ENCODE data around the gene FOXK1.

The FOXK1 gene

GRCh38 chr7:4809666-4810065, 127.6 kb downstream of the FOXK1 start:
- H3K9ac ChIP-seq: no peak overlapping the region
- no peaks in the 10 kb centered on the region for H3K4me1 ChIP-seq (ENCODE audit: low read depth, poor library complexity, severe bottlenecking)
- H4K20me1 ChIP-seq (ENCODE audit: insufficient read depth): no peaks in the 10 kb centered on the region
- no peaks in the 10 kb centered on the region; the same call in 1 of the 2 replicates for H3K27me3 ChIP-seq (ENCODE audit: insufficient read depth, low read depth)
- no peak overlapping the region for H2AFZ ChIP-seq (ENCODE audit: low read depth)
- no peak overlapping the region for H3K4me2 ChIP-seq
- H3K79me2 ChIP-seq (ENCODE audit: insufficient read depth, low read depth): no peaks in the 10 kb centered on the region
- no peak overlapping the region for H3K27ac ChIP-seq
- H3K4me3 ChIP-seq (IDR thresholded peaks at IDR 0.05; ENCODE audit: insufficient read depth, low read depth, low read length): no peak overlapping the region
- no peak for TF ChIP-seq CTCF (conservative IDR thresholded peaks at IDR 0.05; ENCODE audit: low read depth, low read length)
- no peaks in the 10 kb centered on the region for H3K36me3 ChIP-seq (ENCODE audit: insufficient read depth)

GRCh38 chr7:4814433-4814832, 132.3 kb downstream of the FOXK1 start:
- no peak overlapping the region for H2AFZ ChIP-seq (ENCODE audit: low read depth)
- H3K79me2 ChIP-seq (ENCODE audit: insufficient read depth, low read depth): no peaks in the 10 kb centered on the region
- no peak for TF ChIP-seq CTCF (conservative IDR thresholded peaks at IDR 0.05; ENCODE audit: low read depth, low read length)
- no peak overlapping the region for H3K4me2 ChIP-seq
- H4K20me1 ChIP-seq (ENCODE audit: insufficient read depth): no peaks in the 10 kb centered on the region
- no peak overlapping the region for H3K4me3 ChIP-seq (IDR thresholded peaks at IDR 0.05; ENCODE audit: insufficient read depth, low read depth, low read length)
- H3K27me3 ChIP-seq (ENCODE audit: insufficient read depth, low read depth): no peaks in the 10 kb centered on the region
- H3K4me1 ChIP-seq (ENCODE audit: low read depth, poor library complexity, severe bottlenecking): no peaks in the 10 kb centered on the region
- H3K27ac ChIP-seq: no peak overlapping the region
- H3K9ac ChIP-seq: no peak overlapping the region
- no peaks in the 10 kb centered on the region for H3K36me3 ChIP-seq (ENCODE audit: insufficient read depth)

- Histone ChIP-seq H3K27ac (no peak overlapping the region), H3K9ac (no peak overlapping the region), H2AFZ (ENCODE audit: low read depth) (no peak overlapping the region), H4K20me1 (ENCODE audit: insufficient read depth) (no peaks in the 10 kb centered on the region), H3K4me1 (ENCODE audit: low read depth, poor library complexity, severe bottlenecking) (no peaks in the 10 kb centered on the region), H3K27me3 (ENCODE audit: insufficient read depth, low read depth) (no peaks in the 10 kb centered on the region), H3K79me2 (ENCODE audit: insufficient read depth, low read depth) (no peaks in the 10 kb centered on the region), H3K36me3 (ENCODE audit: insufficient read depth) (no peaks in the 10 kb centered on the region), H3K4me2 (no peak overlapping the region), H3K4me3 (IDR thresholded peaks at IDR 0.05; ENCODE audit: insufficient read depth, low read depth, low read length) (no peak overlapping the region)
- no peak for TF ChIP-seq CTCF (conservative IDR thresholded peaks at IDR 0.05; ENCODE audit: low read depth, low read length)
Observed at GRCh38 chr7:4815121-4815520, 133.0 kb downstream of the FOXK1 start.

GRCh38 chr7:4815609-4816418, 133.7 kb downstream of the FOXK1 start:
- no peaks in the 10 kb centered on the region for H3K79me2 ChIP-seq (ENCODE audit: insufficient read depth, low read depth)
- no peaks in the 10 kb centered on the region for H3K4me1 ChIP-seq (ENCODE audit: low read depth, poor library complexity, severe bottlenecking)
- no peak overlapping the region for H3K4me2 ChIP-seq
- H3K4me3 ChIP-seq (IDR thresholded peaks at IDR 0.05; ENCODE audit: insufficient read depth, low read depth, low read length): no peak overlapping the region
- H3K27ac ChIP-seq: no peak overlapping the region
- no peaks in the 10 kb centered on the region for H3K36me3 ChIP-seq (ENCODE audit: insufficient read depth)
- TF ChIP-seq CTCF (conservative IDR thresholded peaks at IDR 0.05; ENCODE audit: low read depth, low read length): no peak
- no peaks in the 10 kb centered on the region for H4K20me1 ChIP-seq (ENCODE audit: insufficient read depth)
- no peak overlapping the region for H3K9ac ChIP-seq
- no peaks in the 10 kb centered on the region for H3K27me3 ChIP-seq (ENCODE audit: insufficient read depth, low read depth)
- no peak overlapping the region for H2AFZ ChIP-seq (ENCODE audit: low read depth)
